ENCODE measurements around the gene GNS.

GNS gene

DNA sequence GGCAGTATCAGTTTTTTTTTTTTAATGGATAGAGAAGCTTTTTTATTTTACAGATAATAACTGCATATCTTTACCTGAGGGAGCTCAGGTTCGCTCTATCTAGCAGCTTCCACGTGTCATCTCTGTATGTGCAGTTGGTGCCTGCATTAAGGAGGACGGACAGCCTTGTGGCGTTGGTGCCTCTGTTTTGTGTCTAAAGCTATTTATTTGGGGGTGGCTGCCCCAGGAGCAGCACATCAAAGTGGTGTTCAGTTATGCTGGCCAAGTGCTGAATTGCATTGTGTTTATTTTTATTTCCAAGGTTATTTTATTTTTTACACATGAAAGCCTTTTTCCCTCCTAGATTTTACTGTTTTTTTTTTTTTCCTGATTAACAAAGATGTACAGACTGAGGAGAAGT is 89.2 kb downstream of the GNS start:
- no peak for TF ChIP-seq CTCF (IDR thresholded peaks at IDR 0.05; ENCODE audit: low read depth, low read length)
- DNase-seq (ENCODE audit: extremely low read depth, low read depth) = no peak

GRCh38 chr12:64669270-64669842 is 89.8 kb downstream of the GNS start:
- no peak for TF ChIP-seq CTCF (IDR thresholded peaks at IDR 0.05; ENCODE audit: low read depth, low read length)
- DNase-seq (ENCODE audit: extremely low read depth, low read depth) = no peak

DNA sequence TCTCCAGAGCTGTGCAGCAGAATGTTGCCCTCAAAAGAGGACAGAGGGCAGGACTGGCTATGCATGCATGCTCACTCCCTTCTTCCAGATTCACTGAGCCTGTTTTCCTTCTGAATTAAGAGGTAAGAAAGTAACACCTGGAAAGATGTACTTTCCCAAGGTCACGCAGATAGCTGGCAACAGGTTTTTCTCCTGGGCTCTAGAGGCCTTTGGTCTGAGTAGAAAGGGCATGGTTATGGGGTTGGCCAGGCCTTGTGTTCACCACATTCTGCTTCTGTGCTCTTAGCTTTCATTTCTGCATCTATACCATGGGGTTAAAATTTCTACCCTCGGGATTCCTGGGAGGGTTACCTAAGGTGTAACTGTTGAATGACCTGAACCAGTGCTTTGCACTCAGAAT is 91.4 kb downstream of the GNS start:
- DNase-seq (ENCODE audit: extremely low read depth, low read depth) = no peak
- TF ChIP-seq CTCF (IDR thresholded peaks at IDR 0.05; ENCODE audit: low read depth, low read length) = no peak

GRCh38 chr12:64666054-64666914 is 92.9 kb downstream of the GNS start:
- TF ChIP-seq CTCF (IDR thresholded peaks at IDR 0.05; ENCODE audit: low read depth, low read length) = no peak
- no peak for DNase-seq (ENCODE audit: extremely low read depth, low read depth)

DNA sequence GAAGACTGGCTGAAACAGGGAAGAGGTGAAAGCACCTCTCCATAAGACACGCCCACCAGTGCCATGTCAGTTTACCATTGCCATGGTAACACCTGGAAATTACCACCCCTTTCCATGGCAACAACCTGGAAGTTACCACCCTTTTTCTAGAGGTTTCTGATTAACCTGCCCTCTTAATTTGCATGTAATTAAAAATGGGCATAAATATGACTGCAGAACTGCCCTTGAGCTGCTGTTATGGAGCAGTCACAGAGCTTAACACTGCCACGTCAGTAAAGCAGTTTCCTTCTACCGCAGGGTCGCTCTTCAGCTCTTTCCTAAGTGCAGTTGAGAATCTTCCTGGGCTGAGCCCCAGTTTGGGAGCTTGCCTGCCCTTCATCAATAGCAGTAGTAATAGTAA is 93.7 kb downstream of the GNS start:
- DNase-seq (ENCODE audit: extremely low read depth, low read depth) = no peak

More for the DNA sequence above, 93.7 kb downstream of the GNS start:
- TF ChIP-seq CTCF (IDR thresholded peaks at IDR 0.05; ENCODE audit: low read depth, low read length) = no peak

Data from AG09319 (cell line).